ENCODE results near the gene ULK4.

DNA sequence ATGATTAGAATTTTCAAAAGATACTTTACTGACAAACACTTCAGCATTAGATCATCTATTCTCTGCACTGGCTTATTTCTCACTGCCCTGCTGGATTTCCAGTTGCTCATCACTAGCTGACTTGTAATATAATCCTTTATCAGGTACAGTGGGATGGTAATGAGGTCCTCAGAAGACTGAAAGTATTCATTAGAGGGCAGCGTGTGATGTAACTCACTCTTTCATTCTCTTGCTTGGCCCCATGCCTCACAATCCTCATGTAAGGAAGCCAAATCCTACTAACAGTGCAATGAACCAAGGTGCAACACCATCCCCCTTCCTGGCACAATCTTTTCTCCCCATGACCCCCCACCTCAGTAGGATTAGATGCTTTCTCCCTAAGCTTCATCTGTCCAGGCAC is 472.7 kb downstream of the ULK4 start:
- TF ChIP-seq CTCF (IDR thresholded peaks at IDR 0.05 in 4 of 5, conservative IDR thresholded peaks at IDR 0.05 in 1 of 5) (no peak), POLR2A (IDR thresholded peaks at IDR 0.05) (no peak)

Measured in gastrocnemius medialis (tissue), 4 donors.